Epithelial cell of prostate (primary cell): ENCODE data around the gene RPS23.

Source experiments
- DNase-seq: peaks from one replicate; pipeline ENCODE4 v3.0.0-alpha.2; 2011; ENCODE audit warnings: low read depth, low spot score
- H3K27ac ChIP-seq: fragments of 450-650 bp; 2 replicates; pipeline ENCODE4 v1.5.1; 2017; ENCODE audit warnings: mild to moderate bottlenecking

Gene RPS23

DNA sequence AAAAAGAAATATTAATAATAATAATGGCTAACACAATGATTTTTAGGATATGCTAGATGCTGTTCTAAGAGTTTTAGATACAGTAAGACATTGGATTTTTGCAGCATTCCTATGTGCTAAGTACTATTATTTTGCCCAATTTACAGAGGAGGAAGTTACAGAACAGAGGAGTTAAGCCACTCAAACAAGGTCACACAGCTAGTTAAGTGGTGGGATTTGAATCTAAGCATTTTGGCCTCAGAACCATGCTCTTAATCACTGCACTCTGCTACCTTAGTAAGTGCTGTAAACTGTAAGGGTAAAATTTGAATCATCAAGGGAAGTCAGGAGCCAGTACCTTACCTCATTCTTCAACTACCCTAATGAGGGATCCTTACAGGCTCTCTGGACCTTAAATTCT, 25.4 kb downstream of the RPS23 start:
- H3K27ac ChIP-seq: no peak overlapping the region
- no peak for DNase-seq

DNA sequence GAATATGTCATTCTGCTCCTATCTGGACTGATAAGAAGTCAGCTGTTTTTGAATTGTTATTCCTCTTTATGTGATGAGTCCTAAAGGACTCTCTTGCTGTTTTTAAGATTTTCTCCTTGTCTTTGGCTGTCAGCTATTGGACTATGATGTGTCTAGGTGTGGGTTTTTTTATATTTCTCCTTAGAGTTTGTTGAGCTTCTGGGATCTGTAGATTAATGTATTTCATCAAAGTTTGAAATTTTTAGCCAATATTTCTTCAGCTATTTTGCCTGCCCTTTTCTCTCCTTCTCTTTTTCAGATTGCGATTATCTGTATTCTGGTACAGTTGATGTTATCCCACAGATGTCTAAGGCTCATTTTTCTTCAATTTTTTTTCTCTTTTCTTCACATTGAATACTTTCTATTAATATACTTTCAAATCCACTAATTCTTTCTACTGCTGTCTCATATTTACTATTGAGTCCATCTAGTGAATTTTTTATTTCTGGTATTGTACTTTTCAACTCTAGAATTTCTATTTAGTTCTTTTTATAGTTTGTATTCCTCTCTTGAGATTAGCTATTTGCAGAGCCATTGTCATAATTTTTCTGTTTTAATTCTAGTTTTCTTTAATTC, 31.1 kb downstream of the RPS23 start:
- H3K27ac ChIP-seq: no peak overlapping the region
- no peak for DNase-seq

DNA sequence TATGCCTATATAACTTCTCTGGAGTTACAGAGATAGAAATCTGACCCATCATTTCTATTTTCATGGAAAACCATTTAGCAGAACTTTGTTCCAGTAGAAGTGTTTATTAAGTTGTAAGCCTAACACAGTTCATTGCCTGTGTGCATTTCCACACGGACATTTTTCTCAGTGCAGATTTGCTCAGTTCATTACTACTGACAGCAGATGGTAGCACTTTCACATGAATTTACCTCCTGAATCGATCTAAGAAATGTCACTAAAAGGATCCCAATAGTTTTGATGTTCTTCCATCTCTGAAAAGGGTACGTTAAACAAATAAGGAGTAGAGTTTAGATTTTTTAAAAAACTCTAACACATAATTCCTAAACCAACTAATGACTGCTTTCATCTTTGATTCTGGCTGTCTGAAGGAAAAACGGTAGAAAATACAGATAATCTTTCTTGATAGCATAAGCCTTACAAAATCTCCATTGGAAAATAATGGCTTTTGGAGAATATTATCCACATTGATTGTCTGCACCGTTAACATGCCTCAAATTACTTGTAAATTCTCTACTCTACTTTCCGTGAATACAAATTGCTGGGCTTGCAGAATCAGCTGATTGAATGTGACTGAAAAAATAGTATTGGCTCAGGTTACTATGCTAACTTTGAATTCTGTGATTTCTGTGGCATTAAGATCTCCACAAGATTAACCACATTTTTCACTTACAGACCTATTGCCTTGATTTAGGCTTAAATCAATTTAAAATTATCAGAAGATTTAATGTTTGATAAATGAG, 33.1 kb downstream of the RPS23 start:
- DNase-seq: no peak
- no peak overlapping the region for H3K27ac ChIP-seq

DNA sequence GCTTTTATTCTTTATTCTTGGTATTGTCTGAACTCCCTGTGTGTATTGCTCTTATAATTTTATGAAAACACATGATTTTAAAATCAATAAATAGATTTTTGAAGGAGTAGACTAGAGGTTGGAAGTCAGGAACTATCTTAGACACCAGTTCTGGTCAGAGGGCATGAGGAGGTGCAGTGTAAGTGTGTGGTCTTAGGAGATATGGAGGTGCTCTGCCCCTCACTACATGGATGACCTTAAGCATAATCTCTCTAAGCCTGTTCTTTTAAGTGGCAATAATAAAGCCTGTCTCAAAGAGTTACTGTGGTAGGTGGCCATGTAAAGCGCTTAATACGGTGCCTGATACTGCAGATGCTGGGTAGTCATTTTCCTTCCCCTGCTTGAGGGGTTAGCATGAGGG, 34.0 kb downstream of the RPS23 start:
- no peak overlapping the region for H3K27ac ChIP-seq
- no peak for DNase-seq

DNA sequence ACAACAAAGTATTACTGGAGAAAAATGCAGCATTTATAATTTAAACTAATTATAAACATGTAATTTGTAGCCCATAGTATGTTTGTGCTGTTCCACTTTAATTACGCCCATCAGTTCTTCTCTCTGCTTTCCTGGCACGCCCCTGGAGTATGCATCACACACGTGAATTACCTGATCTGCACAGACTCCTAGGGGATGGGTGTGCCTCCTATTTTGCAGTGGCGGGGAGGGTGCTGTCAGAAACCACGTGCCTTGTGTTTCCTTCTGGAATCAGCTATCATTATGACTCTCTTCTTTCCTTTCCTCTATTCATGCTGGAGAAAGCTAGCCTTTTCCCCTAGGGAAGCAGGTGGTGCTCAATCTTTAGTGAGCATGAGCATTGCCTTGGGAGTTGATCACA, 43.3 kb downstream of the RPS23 start:
- no peak overlapping the region for H3K27ac ChIP-seq
- DNase-seq: no peak

DNA sequence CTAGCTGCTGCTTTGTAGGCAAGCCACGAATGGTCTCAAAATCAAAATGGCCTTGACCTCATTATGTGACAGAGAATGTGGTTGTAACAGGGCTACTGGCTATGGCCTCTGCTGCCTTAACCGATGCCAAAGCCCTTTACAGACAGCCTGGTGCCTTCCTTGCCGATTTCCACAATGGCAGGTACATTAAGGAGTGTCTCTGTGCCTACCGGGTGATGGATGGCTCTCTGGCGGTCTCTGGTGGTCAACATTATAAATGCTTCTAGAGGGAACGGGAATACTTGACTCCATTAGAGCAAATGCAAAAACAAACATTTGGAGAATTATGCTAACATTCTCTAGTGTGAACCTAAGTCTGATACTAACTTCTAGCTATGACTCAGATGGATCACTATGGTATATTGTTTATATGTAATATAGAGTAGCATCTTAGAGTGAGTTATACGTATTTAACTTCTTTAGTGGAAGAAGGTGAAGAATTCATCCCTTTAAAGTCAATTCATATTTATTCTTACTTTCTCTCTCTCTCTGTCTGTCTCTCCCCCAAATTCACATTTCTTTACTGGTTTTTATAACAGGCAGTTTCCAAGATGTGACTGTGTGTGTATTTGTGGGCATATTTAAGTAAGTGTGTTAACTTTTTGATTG, 52.5 kb downstream of the RPS23 start:
- no peak overlapping the region for H3K27ac ChIP-seq
- DNase-seq: no peak
